ENCODE data around the gene GRB10. TPM values are rescaled to one million over a fixed set of nuclear protein-coding genes. Genes with fewer than 3 reads are reported as not detected.
A peak's percentile ranks its signal among the peaks of the same experiment; 100 is the strongest.

Gene GRB10
- total and polyA plus RNA-seq, 4 experiments from 2014 or later: 0.83 to 7.7 (median 5.0) TPM

DNA sequence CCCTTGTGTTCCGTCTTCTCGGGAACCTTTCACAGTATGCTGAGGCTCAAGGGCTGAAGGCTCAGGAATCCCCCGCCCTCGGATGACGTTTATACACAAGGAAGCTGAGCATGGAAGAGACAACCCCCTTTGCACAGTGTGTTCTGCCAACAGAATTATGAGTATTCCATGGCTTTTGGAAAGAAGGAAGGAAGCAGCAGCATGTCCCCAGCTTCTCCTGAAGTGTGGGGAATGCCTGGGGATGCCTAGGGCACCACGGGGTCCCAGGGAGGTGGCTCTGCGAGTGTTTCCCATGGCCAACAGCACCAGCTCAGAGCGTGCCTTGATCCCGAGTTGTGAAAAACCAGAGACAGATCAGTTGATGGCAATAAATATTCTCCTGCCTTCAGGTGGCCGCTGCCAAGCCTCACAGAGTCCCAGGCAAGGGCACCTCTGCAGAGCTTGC, 128.7 kb downstream of the GRB10 start:
- Mint-ChIP-seq H3K27ac (no peak overlapping the region), H3K27me3 (no peaks in the 10 kb centered on the region), H3K4me1 (peaks cover 0 to 5% (median under 1%) of the 10 kb centered on the region in 4 donors), H3K36me3 (no peaks in the 10 kb centered on the region), H3K9me3 (no peaks in the 10 kb centered on the region), H3K4me3 (no peak overlapping the region)
- Histone ChIP-seq H3K27me3 (ENCODE audit: insufficient read depth, low read length) (no peaks in the 10 kb centered on the region), H3K27ac (ENCODE audit: low read depth, low read length) (no peak overlapping the region), H3K36me3 (ENCODE audit: insufficient read depth, low read length) (no peaks in the 10 kb centered on the region), H3K9me3 (ENCODE audit: control insufficient read depth in 1 of 2, low read length in 2 of 2) (no peaks in the 10 kb centered on the region), H3K4me3 (ENCODE audit: low read length in 2 of 2) (no peak overlapping the region), H3K4me1 (ENCODE audit: insufficient read depth, low read length) (no peaks in the 10 kb centered on the region)
- ChIA-PET CTCF (ENCODE audit: partially characterized antibody) (interaction anchor here (0.6 to 1.5 kb wide), 3 partner anchors 25 to 594 kb away, joined by 3 to 4 read pairs (median 3); no protein-coding TSS in a partner anchor), POLR2A (ENCODE audit: partially characterized antibody) (no interaction called here)
- intact Hi-C loops (cut with micrococcal nuclease): no loop called here
- DNase-seq: no peak

DNA sequence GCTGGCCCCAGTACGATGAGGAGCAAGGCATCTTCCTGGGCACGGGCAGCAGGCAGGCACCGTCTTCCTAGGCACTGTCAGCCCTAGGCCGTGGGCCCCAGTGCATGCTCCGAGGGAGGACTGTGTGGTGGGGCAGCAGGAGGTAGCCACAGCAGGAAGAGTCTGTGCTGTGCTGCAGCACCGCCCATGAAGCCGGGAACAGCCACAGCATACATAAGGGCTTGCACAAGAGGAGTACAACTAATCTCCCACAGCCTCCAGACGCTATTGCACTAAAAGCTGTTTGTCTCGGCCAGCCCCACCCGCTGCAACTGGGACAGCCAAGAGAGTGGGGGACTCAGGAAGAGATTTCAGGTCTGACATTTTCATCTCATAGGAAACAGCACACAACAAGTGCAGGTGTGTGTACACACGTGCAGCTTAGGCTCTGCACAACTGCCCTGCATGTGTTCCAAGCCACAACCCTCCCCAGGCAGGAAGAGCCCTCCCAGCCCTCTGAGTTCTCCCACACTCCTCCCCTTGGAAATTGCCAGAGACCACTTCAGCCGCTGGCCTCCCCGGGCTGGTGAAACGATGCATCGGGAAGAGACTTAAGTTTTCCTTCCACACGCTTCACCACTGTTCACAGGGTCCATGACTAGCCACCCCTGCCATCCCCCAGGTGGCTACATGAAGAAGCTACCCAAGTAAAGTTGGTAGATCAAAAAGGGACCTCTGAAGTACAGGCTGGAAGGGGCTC, 129.4 kb downstream of the GRB10 start:
- no peaks in the 10 kb centered on the region for H3K36me3 Mint-ChIP-seq
- H3K27me3 Mint-ChIP-seq: no peaks in the 10 kb centered on the region
- H3K4me3 ChIP-seq (ENCODE audit: low read length in 2 of 2): no peak overlapping the region

GRCh38 chr7:50652400-50653125, 130.1 kb downstream of the GRB10 start:
- Histone ChIP-seq H3K27me3 (ENCODE audit: insufficient read depth, low read length) (no peaks in the 10 kb centered on the region), H3K4me1 (ENCODE audit: insufficient read depth, low read length) (no peaks in the 10 kb centered on the region), H3K36me3 (ENCODE audit: insufficient read depth, low read length) (no peaks in the 10 kb centered on the region), H3K9me3 (ENCODE audit: control insufficient read depth in 1 of 2, low read length in 2 of 2) (no peaks in the 10 kb centered on the region), H3K27ac (ENCODE audit: low read depth, low read length) (no peak overlapping the region), H3K4me3 (ENCODE audit: low read length in 2 of 2) (no peak overlapping the region)
- H3K9me3 Mint-ChIP-seq: no peaks in the 10 kb centered on the region
- ChIA-PET CTCF (ENCODE audit: partially characterized antibody) (no interaction called here), POLR2A (ENCODE audit: partially characterized antibody) (no interaction called here)
- no peaks in the 10 kb centered on the region for H3K27me3 Mint-ChIP-seq
- no peak overlapping the region for H3K27ac Mint-ChIP-seq
- H3K4me1 Mint-ChIP-seq: peaks cover 0 to 4% (median 0%) of the 10 kb centered on the region in 4 donors
- no peak for DNase-seq
- no peak overlapping the region for H3K4me3 Mint-ChIP-seq
- H3K36me3 Mint-ChIP-seq: no peaks in the 10 kb centered on the region
- intact Hi-C loops (cut with micrococcal nuclease): no loop called here

More for the DNA sequence above, 129.4 kb downstream of the GRB10 start:
- H3K36me3 ChIP-seq (ENCODE audit: insufficient read depth, low read length): no peaks in the 10 kb centered on the region
- ChIA-PET POLR2A (ENCODE audit: partially characterized antibody) (no interaction called here), CTCF (ENCODE audit: partially characterized antibody) (interaction anchor here (0.6 kb wide), 2 partner anchors 8 to 593 kb away, joined by 3 read pairs; no protein-coding TSS in a partner anchor)
- H3K27ac Mint-ChIP-seq: no peak overlapping the region
- H3K4me1 Mint-ChIP-seq: peaks cover 0 to 1% (median 0%) of the 10 kb centered on the region in 4 donors
- peak overlapping the region in 1 of 8 donors; percentile 8 for H3K4me3 Mint-ChIP-seq
- H3K4me1 ChIP-seq (ENCODE audit: insufficient read depth, low read length): no peaks in the 10 kb centered on the region
- no peak overlapping the region for H3K27ac ChIP-seq (ENCODE audit: low read depth, low read length)
- no peaks in the 10 kb centered on the region for H3K27me3 ChIP-seq (ENCODE audit: insufficient read depth, low read length)
- intact Hi-C loops (cut with micrococcal nuclease): no loop called here
- DNase-seq: no peak
- no peaks in the 10 kb centered on the region for H3K9me3 Mint-ChIP-seq
- H3K9me3 ChIP-seq (ENCODE audit: control insufficient read depth in 1 of 2, low read length in 2 of 2): no peaks in the 10 kb centered on the region

DNA sequence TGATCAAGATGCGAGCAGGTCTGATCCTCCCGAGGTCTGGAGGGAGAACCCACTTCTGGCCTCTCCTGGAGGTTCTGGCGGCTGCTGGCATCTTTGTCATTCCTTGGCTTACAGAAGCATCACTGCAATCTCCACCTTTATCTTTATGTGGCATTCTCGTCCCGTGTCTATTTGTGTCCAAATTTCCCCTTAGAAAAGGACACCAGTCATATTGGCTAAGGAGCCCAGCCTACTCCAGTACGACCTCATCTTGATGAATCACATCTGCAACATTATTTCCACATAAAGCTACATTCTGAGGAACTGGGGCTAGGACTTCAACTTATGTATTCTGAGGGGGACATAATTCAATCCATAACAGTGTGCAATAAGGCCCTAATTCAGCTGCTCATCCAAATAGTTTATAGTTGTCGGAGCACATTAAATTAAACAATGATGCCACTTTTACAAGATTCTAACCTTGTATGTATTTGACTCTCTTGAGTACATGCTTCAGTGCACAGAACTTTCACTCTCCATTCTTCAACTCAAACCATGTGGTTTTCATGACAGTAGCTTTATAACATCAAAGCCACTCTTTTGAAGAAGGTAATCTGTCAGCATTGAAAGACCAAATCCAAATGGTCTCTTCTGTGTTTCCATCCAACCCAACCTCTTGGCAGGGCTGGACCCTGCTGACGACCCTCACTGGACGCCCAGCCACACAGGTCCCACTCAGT, 131.3 kb downstream of the GRB10 start:
- Histone ChIP-seq H3K4me3 (ENCODE audit: low read length in 2 of 2) (no peak overlapping the region), H3K36me3 (ENCODE audit: insufficient read depth, low read length) (no peaks in the 10 kb centered on the region), H3K9me3 (ENCODE audit: control insufficient read depth in 1 of 2, low read length in 2 of 2) (no peaks in the 10 kb centered on the region), H3K27me3 (ENCODE audit: insufficient read depth, low read length) (no peaks in the 10 kb centered on the region), H3K4me1 (ENCODE audit: insufficient read depth, low read length) (no peaks in the 10 kb centered on the region), H3K27ac (ENCODE audit: low read depth, low read length) (no peak overlapping the region)
- Mint-ChIP-seq H3K9me3 (no peaks in the 10 kb centered on the region), H3K4me3 (no peak overlapping the region), H3K27me3 (no peaks in the 10 kb centered on the region), H3K27ac (no peak overlapping the region), H3K36me3 (no peaks in the 10 kb centered on the region), H3K4me1 (peaks cover 0 to 4% (median 2%) of the 10 kb centered on the region in 4 donors)
- DNase-seq: no peak
- intact Hi-C loops (cut with micrococcal nuclease): no loop called here
- POLR2A ChIA-PET (ENCODE audit: partially characterized antibody): interaction anchor here (0.7 kb wide), 1 partner anchor 10 kb away, joined by 3 read pairs; no protein-coding TSS in a partner anchor
- CTCF ChIA-PET (ENCODE audit: partially characterized antibody): no interaction called here

DNA sequence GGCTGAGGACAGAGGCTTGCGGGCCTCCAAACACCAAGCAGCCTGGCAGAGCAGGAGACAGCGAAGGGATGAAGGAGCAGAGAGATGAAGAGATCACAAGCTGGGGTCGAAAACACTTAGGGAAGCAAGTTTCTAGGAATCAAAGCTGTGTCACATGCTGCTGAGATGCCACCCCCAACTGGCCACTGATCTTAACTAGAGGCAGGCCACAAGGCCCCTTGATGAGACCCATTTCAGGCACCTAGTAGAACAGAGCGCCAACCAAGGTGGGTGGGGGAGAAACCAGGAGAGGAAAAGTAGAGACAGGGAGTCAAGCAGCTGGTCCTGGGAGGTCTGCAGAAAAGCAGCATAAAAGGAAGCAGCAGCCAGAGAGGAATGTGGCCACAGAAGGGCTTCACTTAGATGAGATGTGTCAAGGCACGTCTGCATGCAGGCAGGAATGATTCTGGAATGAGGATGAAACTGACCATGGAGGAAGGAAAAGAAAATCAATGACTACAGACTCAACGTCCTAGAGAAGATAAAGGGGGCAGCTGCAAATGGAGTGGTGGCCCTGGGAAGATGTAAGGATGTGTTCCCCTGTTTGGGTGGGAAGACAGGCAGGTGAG, 132.5 kb downstream of the GRB10 start:
- POLR2A ChIA-PET (ENCODE audit: partially characterized antibody): no interaction called here

DNA sequence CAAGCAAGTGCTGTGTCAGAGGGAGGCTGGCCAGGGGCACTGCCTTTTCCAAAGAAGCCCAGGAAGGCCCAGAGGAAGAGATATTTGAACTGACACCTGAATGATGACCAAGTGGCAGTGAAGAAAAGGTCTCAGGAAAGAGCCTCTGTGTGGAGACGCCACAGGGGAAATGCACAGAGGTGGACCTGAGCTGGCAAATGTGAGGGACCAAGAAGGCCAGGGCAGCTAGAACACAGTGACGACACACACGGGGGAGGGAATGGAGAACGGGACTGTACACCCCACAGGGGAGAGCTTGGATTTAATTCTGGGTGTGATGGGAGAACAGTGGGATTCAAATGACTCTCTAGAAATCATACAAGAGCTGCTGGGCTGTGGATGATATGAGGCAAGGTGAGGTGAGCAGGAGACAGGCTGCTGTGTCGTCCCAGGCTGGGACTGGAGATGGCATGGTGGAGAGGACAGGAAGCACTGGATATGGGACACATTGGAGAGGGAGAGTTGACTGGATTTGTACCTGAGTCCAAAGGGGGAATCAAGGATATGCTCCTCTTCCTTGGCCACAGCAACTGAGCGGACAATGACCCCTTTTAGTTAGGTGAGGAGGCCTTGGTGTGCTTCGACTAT, 133.3 kb downstream of the GRB10 start:
- ChIA-PET CTCF (ENCODE audit: partially characterized antibody) (no interaction called here), POLR2A (ENCODE audit: partially characterized antibody) (no interaction called here)
- Histone ChIP-seq H3K27ac (ENCODE audit: low read depth, low read length) (no peak overlapping the region), H3K4me3 (ENCODE audit: low read length in 2 of 2) (no peak overlapping the region), H3K27me3 (ENCODE audit: insufficient read depth, low read length) (no peaks in the 10 kb centered on the region), H3K4me1 (ENCODE audit: insufficient read depth, low read length) (no peaks in the 10 kb centered on the region), H3K36me3 (ENCODE audit: insufficient read depth, low read length) (no peaks in the 10 kb centered on the region), H3K9me3 (ENCODE audit: control insufficient read depth in 1 of 2, low read length in 2 of 2) (no peaks in the 10 kb centered on the region)
- Mint-ChIP-seq H3K27ac (peak overlapping the region in 2 of 7 donors; percentile 9 to 44), H3K27me3 (no peaks in the 10 kb centered on the region), H3K4me1 (peaks cover 5 to 10% (median 7%) of the 10 kb centered on the region in 4 donors), H3K36me3 (no peaks in the 10 kb centered on the region), H3K9me3 (no peaks in the 10 kb centered on the region), H3K4me3 (no peak overlapping the region)
- no peak for DNase-seq
- intact Hi-C loops (cut with micrococcal nuclease): no loop called here

More for the DNA sequence above, 132.5 kb downstream of the GRB10 start:
- CTCF ChIA-PET (ENCODE audit: partially characterized antibody): interaction anchor here (1.0 kb wide), 1 partner anchor 11 kb away, joined by 3 read pairs; no protein-coding TSS in a partner anchor
- no peak overlapping the region for H3K4me3 Mint-ChIP-seq
- Histone ChIP-seq H3K36me3 (ENCODE audit: insufficient read depth, low read length) (no peaks in the 10 kb centered on the region), H3K4me1 (ENCODE audit: insufficient read depth, low read length) (no peaks in the 10 kb centered on the region), H3K27ac (ENCODE audit: low read depth, low read length) (no peak overlapping the region), H3K4me3 (ENCODE audit: low read length in 2 of 2) (no peak overlapping the region), H3K27me3 (ENCODE audit: insufficient read depth, low read length) (no peaks in the 10 kb centered on the region), H3K9me3 (ENCODE audit: control insufficient read depth in 1 of 2, low read length in 2 of 2) (no peaks in the 10 kb centered on the region)
- intact Hi-C loops (cut with micrococcal nuclease): no loop called here
- H3K27ac Mint-ChIP-seq: peak overlapping the region in 1 of 7 donors; percentile 42
- H3K27me3 Mint-ChIP-seq: no peaks in the 10 kb centered on the region
- no peak for DNase-seq
- peaks cover 5 to 10% (median 7%) of the 10 kb centered on the region in 4 donors for H3K4me1 Mint-ChIP-seq
- no peaks in the 10 kb centered on the region for H3K36me3 Mint-ChIP-seq
- no peaks in the 10 kb centered on the region for H3K9me3 Mint-ChIP-seq
